Transverse colon (tissue), 4 donors: ENCODE data around the gene C1orf50. TPM values are rescaled to one million over a fixed set of nuclear protein-coding genes. Genes with fewer than 3 reads are reported as not detected.

Experiments used
- DNase-seq: peaks from one replicate; pipeline ENCODE4 v3.0.0-alpha.2; 2019
- H3K27ac ChIP-seq, 4 donors: fragments of 200-600 bp; sonication (generic); 2 replicates each; pipeline ENCODE4 v1.5.1; 2016 to 2018; ENCODE audit warnings: inconsistent platforms in 4 of 4
- H3K27me3 ChIP-seq: fragments of 200-600 bp; sonication (generic); 2 replicates; pipeline ENCODE4 v1.5.1; 2017; ENCODE audit warnings: inconsistent platforms
- H3K36me3 ChIP-seq, 4 donors: fragments of 200-600 bp; sonication (generic); 2 replicates each; pipeline ENCODE4 v1.5.1; 2017 to 2019; ENCODE audit warnings: inconsistent platforms in 4 of 4
- H3K4me1 ChIP-seq, 4 donors: fragments of 200-600 bp; sonication (generic); 2 replicates each; pipeline ENCODE4 v1.5.1; 2017 to 2020; ENCODE audit warnings: inconsistent platforms in 4 of 4
- H3K4me3 ChIP-seq, 4 donors: fragments of 200-600 bp; sonication (generic); 1 replicate in 1 of 4; 2 replicates in 3 of 4; pipeline versions ENCODE4 v1.5.1 to v1.6.1; 2017 to 2019; ENCODE audit warnings: inconsistent platforms in 4 of 4
- H3K9me3 ChIP-seq, 2 donors: fragments of 200-600 bp; sonication (generic); 2 replicates each; pipeline ENCODE4 v1.5.1; 2017 to 2019; ENCODE audit warnings: inconsistent platforms in 2 of 2
- CTCF ChIP-seq, 5 experiments: fragments of 200-600 bp in 3 of 5; fragments of 450-650 bp in 2 of 5; sonication (generic) in 3 of 5; IDR thresholded peaks; 1 replicate in 2 of 5; 2 replicates in 3 of 5; pipeline ENCODE4 v1.5.1; 2016 to 2017; ENCODE audit warnings: antibody characterized with exemption in 5 of 5, inconsistent platforms in 3 of 5, mild to moderate bottlenecking in 2 of 5, moderate library complexity in 1 of 5
- EP300 ChIP-seq: sonication (generic); formaldehyde crosslinking; IDR thresholded peaks from one replicate; pipeline ENCODE4 v1.6.1; 2017; ENCODE audit warnings: antibody characterized with exemption, low read depth
- POLR2A ChIP-seq: fragments of 450-650 bp; IDR thresholded peaks from one replicate; pipeline ENCODE4 v1.6.1; 2016; ENCODE audit warnings: antibody characterized with exemption, mild to moderate bottlenecking, moderate library complexity
- POLR2AphosphoS5 ChIP-seq, 3 donors: sonication (generic); formaldehyde crosslinking; IDR thresholded peaks; one replicate each; pipeline ENCODE4 v1.6.1; 2016; ENCODE audit warnings: antibody characterized with exemption in 3 of 3
- WGBS, 2 donors: methylation state at CpG; one replicate each; pipeline ENCODE4 v1.1.5; 2018; ENCODE audit warnings: low coverage in 1 of 2; 5-methylcytosine and 5-hydroxymethylcytosine counted together
- in situ Hi-C, 4 donors: fragments of 200-750 bp; cut with MboI; loops; one replicate each; pipeline versions ENCODE4 v1.15.0 to v1.15.1; 2017; ENCODE audit warnings: low sequenced_read_pairs in 3 of 4, low pct_ligation_motif_present in 1 of 4, low pct_unique_long_range_greater_than_20kb in 1 of 4
- intact Hi-C: fragments of 100-400 bp; cut with DNase I; formaldehyde crosslinking; loops from one replicate; pipeline ENCODE4 v1.15.1; 2023; ENCODE audit warnings: low total_unique reads
- total RNA-seq, 4 donors: library from RNA; depleted of rRNA; stranded (reverse); fragments of >200 nt; gene quantifications; one replicate each; pipeline ENCODE4 v1.1.0, GENCODE V29; 2016

The C1orf50 gene
- total RNA-seq, 4 donors from 2014 or later = 4.0 to 81.2 (median 8.1) TPM

GRCh38 chr1:42737986-42738677 is 28.9 kb upstream of the C1orf50 start:
- 80 to 89% methylated on average over 1 to 21 of the region's 21 CpGs for WGBS, 2 donors
- intact Hi-C loops = no loop called here
- no peaks in the 10 kb centered on the region for H3K27me3 ChIP-seq

GRCh38 chr1:42738678-42739226 is 28.3 kb upstream of the C1orf50 start:
- no peak overlapping the region for H3K27ac ChIP-seq
- WGBS, 2 donors = 79% methylated on average over 8 of the region's 8 CpGs; no CpG with 5 or more reads in 1 of the 2 donors
- no peak for TF ChIP-seq EP300
- no peak for TF ChIP-seq POLR2A
- TF ChIP-seq POLR2AphosphoS5 (IDR thresholded peaks at IDR 0.05) = no peak
- in situ Hi-C loops = loop anchor here in 2 of 4 donors (25.0 kb wide), 2 partner anchors 401 to 601 kb away; partner anchors contain the start of gene FOXJ3 (in 1 of the 2)
- H3K9me3 ChIP-seq = no peaks in the 10 kb centered on the region
- H3K4me1 ChIP-seq = peaks cover 0 to 27% (median 7%) of the 10 kb centered on the region in 4 donors
- intact Hi-C loops = no loop called here
- no peaks in the 10 kb centered on the region for H3K36me3 ChIP-seq
- H3K4me3 ChIP-seq = no peak overlapping the region
- no peaks in the 10 kb centered on the region for H3K27me3 ChIP-seq
- DNase-seq = no peak

More at GRCh38 chr1:42737986-42738677, 28.9 kb upstream of the C1orf50 start:
- TF ChIP-seq CTCF (IDR thresholded peaks at IDR 0.05) = no peak
- TF ChIP-seq EP300 = no peak
- no peak for TF ChIP-seq POLR2A
- no peak for TF ChIP-seq POLR2AphosphoS5 (IDR thresholded peaks at IDR 0.05)
- no peak for DNase-seq
- Histone ChIP-seq H3K36me3 (no peaks in the 10 kb centered on the region), H3K4me3 (no peak overlapping the region), H3K27ac (no peak overlapping the region), H3K9me3 (no peaks in the 10 kb centered on the region), H3K4me1 (peaks cover 0 to 27% (median 7%) of the 10 kb centered on the region in 4 donors)
- in situ Hi-C loops = loop anchor here in 2 of 4 donors (25.0 kb wide), 2 partner anchors 401 to 601 kb away; partner anchors contain the start of gene FOXJ3 (in 1 of the 2)

GRCh38 chr1:42739753-42740700 is 27.0 kb upstream of the C1orf50 start, which contains the start of gene CLDN19:
TSS of gene CLDN19 (minus strand) at chr1:42740236. CDS start at chr1:42740063, 173 bp downstream.
- Histone ChIP-seq H3K4me1 (peaks cover 0 to 27% (median 7%) of the 10 kb centered on the region in 4 donors), H3K9me3 (no peaks in the 10 kb centered on the region), H3K27me3 (no peaks in the 10 kb centered on the region), H3K27ac (no peak within 1 kb of the TSS), H3K36me3 (no peaks in the 10 kb centered on the region), H3K4me3 (no peak within 1 kb of the TSS)
- intact Hi-C loops = loop anchor here (10.0 kb wide), 1 partner anchor 45 kb away; no protein-coding TSS in a partner anchor
- no peak for DNase-seq
- TF ChIP-seq POLR2A (no peak), POLR2AphosphoS5 (IDR thresholded peaks at IDR 0.05) (no peak), EP300 (no peak), CTCF (IDR thresholded peaks at IDR 0.05) (no peak)
- 71% methylated on average over 23 of the region's 27 CpGs; no CpG with 5 or more reads in 1 of the 2 donors for WGBS, 2 donors
- in situ Hi-C loops = loop anchor here in 2 of 4 donors (10.0 to 25.0 kb wide), 3 partner anchors 165 to 603 kb away; partner anchors contain the start of gene FOXJ3 (in 1 of the 2)

GRCh38 chr1:42740851-42741580 is 26.0 kb upstream of the C1orf50 start:
- peaks cover 0 to 21% (median 3%) of the 10 kb centered on the region in 4 donors for H3K4me1 ChIP-seq
- DNase-seq = no peak
- no peak for TF ChIP-seq POLR2A
- TF ChIP-seq POLR2AphosphoS5 (IDR thresholded peaks at IDR 0.05) = no peak
- no peak for TF ChIP-seq CTCF (IDR thresholded peaks at IDR 0.05)
- no peak for TF ChIP-seq EP300
- H3K9me3 ChIP-seq = no peaks in the 10 kb centered on the region
- H3K27ac ChIP-seq = no peak overlapping the region
- in situ Hi-C loops = loop anchor here in 2 of 4 donors (10.0 to 25.0 kb wide), 3 partner anchors 166 to 604 kb away; partner anchors contain the start of gene FOXJ3 (in 1 of the 2)
- H3K36me3 ChIP-seq = no peaks in the 10 kb centered on the region
- no peak overlapping the region for H3K4me3 ChIP-seq
- intact Hi-C loops = loop anchor here (10.0 kb wide), 1 partner anchor 46 kb away; no protein-coding TSS in a partner anchor
- 77 to 86% methylated on average over 5 to 19 of the region's 19 CpGs for WGBS, 2 donors
- no peaks in the 10 kb centered on the region for H3K27me3 ChIP-seq
